ENCODE measurements around the gene BIN2.
A peak's percentile ranks its signal among the peaks of the same experiment; 100 is the strongest.
"Not testable (repeated sequence)": the region's sequence is repeated elsewhere in the genome, so short reads cannot be mapped to it uniquely, and the experiment has no call there.

BIN2 gene

DNA sequence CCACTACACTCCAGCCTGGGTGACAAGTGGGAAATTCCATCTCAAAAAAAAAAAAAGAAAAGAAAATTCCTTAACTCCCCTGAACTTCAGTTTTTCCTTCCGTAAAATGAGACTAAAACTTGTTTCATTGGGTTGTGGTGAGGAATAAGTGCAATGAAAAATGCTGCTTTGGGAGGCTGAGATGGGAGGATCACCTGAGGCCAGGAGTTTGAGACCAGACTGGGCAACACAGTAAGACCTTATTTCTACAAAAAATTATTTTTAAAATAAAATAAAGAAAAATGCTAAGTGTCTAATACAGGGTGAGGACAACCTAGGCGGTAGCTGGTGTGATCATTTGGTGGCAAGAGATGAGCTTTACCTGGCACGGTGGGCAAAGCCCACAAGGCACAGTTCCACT is 60.6 kb downstream of the BIN2 start:
- FAIRE-seq: no peak
- DNase-seq (ENCODE audit: low spot score): no peak

DNA sequence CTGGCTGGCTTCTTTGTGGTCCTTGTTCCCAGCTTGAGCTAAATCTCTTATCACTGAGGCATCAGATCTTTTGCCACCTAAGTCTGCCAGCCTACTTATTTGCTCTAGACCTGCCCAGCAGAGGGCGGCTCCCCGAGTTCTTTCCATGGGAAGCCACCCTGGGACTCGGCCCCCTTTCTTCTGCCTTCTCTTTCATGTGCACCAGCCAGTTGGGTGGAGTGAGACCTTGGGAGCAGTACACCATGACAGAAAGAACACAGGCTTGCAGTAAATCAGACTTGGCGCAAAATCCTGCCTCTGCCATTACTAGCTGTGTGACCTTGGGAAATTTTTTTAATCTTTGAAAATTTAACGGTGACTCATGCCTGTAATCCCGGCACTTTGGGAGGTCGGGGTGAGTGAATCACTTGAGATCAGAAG is 61.2 kb downstream of the BIN2 start:
- DNase-seq (ENCODE audit: low spot score) (peak; percentile 51), FAIRE-seq (no peak)

GRCh38 chr12:51259600-51259999 is 64.4 kb downstream of the BIN2 start:
- FAIRE-seq; DNase-seq (ENCODE audit: low spot score): not testable (repeated sequence)

- DNase-seq (ENCODE audit: low spot score): no peak
- FAIRE-seq: no peak
Observed at GRCh38 chr12:51254536-51254935, 69.4 kb downstream of the BIN2 start.

DNA sequence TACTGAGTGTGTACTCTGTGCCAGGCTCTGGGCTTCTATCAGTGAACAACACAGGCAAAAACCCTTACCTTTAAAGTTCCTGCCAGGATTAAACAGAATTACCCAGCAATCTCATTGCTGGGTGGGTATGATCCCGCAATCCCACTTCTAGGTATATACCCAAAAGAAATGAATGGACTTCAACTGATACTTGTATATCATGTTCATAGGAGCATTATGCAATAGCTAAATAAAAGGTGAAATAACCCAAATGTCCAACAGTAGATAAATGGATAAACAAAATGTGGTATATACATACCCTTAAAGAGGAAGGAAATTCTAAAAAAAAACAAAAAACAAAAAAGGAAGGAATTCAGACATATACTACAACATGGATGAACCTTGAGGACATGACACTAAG is 70.7 kb downstream of the BIN2 start:
- FAIRE-seq: no peak
- DNase-seq (ENCODE audit: low spot score): no peak

DNA sequence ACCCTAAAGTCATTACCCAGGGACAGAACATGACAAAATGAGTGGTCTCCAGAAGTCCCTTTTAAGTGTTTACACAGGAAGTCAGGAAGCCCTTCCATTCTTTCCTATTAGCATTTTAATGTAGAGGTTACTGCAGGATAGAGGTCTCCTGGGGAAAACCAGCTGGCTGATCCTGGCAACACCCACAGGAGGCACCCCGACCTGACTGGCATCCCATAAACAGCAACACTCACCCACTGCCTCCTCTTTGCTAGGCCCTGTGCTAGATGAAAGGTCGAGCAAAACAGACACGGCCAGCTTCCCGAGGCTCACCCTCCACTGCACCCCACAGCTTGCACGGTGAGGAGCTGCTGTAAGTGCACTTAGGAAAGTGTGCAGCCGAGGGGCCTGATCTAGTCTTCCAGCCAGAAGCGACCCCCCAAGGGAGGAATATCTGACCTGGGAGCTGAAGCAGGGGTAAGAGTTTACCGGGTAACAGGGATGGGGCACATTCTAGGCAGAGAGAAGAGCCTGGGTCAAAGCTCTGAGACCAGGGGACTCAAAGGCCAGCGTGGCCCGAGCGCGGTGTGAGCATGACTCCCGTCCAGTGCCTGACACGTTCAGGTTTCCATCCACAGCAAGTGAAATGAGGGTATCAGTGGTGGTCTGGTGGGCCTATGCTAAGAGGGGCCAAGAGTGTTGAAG is 76.3 kb downstream of the BIN2 start:
- FAIRE-seq: no peak
- no peak for DNase-seq (ENCODE audit: low spot score)

GRCh38 chr12:51246254-51246853 is 77.6 kb downstream of the BIN2 start:
- DNase-seq (ENCODE audit: low spot score): no peak
- FAIRE-seq: no peak

DNA sequence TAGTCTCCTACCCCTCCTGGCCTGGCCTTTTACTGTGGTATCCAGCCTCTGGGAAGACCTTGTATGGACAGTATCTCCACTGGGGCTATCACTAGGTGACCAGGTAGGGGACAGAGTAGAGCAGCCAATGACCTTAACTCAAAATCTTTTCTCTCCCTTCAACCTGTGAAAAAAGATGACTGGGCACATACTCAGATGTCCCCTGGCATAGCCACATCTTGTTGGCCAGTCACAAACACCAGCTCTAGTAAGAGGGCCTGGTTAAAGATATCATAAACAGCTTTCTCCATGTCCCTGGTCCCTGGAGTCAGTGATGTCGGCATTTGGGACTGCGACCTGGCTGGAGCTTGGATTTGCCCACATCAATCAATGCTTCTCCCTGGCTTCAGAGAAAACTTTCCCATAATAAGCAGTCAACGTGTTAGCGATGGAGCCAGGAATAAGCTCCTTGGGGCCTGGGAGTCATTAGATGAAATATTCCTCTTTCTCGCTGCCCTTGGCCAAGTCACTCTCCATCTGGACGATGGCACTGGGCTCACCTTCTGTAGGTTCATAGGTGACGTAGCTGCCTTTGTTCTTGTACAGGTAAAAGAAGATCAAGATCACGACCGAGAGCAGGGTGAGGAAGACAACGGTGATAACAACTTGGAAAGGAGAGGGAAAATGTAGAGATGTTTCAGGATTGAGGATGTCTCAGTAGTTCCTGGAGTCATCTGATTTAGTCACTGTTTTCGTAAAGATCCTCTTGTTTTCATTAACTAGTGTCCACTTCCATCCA is 78.3 kb downstream of the BIN2 start:
- DNase-seq (ENCODE audit: low spot score) (no peak), FAIRE-seq (no peak)

DNA sequence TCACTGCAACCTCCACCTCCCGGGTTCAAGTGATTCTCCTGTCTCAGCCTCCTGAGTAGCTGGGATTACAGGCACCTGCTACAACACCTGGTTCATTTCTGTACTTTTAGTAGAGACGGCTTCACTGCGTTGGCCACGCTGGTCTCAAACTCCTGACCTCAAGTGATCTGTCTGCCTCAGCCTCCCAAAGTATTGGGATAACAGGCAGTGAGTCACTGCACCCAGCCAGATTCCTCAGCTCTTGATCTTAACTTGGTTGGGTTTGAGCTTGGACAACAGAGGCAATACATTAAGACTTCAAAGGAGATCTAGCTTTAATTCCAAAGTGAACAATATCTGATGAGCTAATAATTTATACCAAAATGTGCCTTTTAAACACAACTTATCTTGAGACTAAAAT is 79.7 kb downstream of the BIN2 start:
- FAIRE-seq (no peak), DNase-seq (ENCODE audit: low spot score) (no peak)

DNA sequence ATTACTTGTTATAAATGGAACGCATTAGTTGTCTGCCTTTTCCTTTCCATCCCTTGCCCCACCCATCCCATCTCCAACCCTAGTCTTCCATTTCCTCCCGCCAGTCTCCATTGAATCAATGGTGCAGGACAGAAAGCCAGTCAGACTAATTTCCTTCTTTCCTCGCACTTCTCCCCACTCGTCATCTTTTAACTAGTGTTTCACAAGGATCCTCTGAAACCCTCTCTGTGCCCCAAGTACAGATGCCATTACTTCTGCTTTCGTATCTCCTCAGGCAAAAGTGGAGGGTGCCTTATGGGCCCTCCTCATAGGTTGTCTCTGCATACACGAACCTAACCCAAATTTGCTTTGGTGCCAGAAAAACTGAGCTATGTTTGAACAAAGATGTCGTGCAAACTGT is 81.1 kb downstream of the BIN2 start:
- FAIRE-seq: no peak
- no peak for DNase-seq (ENCODE audit: low spot score)

DNA sequence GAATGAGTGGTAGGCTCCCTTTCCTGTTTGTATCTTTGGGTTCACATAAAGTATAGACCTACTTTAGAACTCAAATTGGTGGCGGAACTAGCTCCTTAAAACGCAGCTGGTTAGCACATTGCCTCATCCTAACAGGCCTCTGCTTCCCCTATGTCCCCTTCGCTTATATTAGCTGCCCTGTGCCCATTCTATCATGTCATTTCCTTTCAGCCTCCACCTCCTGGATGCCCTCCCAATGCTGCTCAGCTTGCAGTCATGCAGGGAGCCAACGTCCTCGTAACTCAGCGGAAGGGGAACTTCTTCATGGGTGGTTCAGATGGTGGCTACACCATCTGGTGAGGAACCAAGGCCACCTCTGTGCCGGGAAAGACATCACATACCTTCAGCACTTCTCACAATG is 81.9 kb downstream of the BIN2 start:
- no peak for FAIRE-seq

GRCh38 chr12:51240971-51241370 is 83.0 kb downstream of the BIN2 start:
- FAIRE-seq (no peak), DNase-seq (ENCODE audit: low spot score) (no peak)

More for the DNA sequence above, 81.9 kb downstream of the BIN2 start:
- DNase-seq (ENCODE audit: low spot score): no peak

GRCh38 chr12:51238510-51239334 is 85.3 kb downstream of the BIN2 start, which contains the start of gene DAZAP2:
Gene DAZAP2 (plus strand): TSS chr12:51238826. CDS start chr12:51238908, 82 bp downstream.
- DNase-seq (ENCODE audit: low spot score) (peak; percentile 98), FAIRE-seq (no peak)

DNA sequence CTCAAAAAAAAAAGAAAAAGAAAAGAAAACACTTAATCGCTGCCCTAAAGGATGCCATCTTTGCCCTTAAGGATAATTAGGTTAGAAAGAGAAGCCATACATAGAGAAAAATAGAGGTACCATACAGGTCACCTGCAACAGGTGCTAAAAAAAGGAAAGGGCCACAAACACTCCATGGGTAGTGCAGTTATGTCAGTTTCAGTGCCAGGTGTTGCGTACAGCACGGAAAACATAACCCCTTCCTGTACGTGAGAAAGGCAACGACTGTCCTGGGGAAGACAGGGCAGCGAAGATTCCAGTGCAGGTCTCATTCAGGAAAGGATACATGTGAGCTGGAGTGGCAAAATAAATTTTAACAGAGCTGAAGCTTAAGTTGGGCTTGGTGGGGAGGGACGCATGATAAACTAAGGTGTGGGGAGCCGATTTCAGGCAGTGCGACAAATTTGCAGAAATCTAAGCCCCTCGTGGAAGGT is 85.9 kb downstream of the BIN2 start:
- DNase-seq (ENCODE audit: low spot score): no peak
- FAIRE-seq: no peak

DNA sequence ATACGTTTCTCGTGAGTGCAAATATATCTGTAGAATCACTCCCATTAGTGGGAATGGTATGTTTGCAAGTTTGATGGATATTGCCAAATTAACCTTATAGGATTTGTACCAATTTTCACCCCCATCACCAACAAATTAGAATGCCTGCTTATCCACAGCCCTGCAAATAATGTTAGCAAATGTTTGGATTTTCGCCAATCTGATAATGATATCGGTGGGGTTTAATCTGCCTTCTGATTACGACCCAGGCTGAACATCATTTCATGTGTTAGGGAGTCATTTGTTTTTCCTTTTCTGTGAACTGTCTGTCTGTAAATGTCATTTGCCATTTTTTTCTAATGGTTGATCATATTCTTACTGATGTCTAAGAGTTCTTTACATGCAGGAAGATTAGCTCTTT is 89.4 kb downstream of the BIN2 start:
- FAIRE-seq (no peak), DNase-seq (ENCODE audit: low spot score) (no peak)

DNA sequence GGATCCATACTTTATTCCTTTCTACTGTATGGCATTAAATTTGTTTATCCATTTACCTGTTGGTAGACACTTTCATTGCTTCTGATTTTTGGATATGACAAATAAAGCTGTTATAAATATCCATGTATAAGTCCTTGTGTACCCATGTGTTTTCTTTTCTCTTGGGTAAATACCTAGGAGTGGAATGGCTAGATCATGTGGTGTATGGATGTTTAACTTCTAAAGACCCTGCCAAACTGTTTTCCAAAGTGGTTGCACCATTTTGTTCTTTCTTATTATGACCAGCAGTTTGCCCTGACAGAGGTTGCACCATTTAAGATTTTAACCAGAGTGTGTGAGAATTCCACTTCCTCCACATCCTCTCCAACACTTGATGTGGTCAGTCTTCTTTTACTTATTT is 91.3 kb downstream of the BIN2 start:
- FAIRE-seq: no peak
- no peak for DNase-seq (ENCODE audit: low spot score)
